22Rv1 (cell line): ENCODE measurements around the gene NAA50.

Experiments used
- H3K27ac ChIP-seq: fragments of 450-650 bp; 2 replicates; pipeline ENCODE4 v1.5.1; 2017
- CTCF ChIP-seq: fragments of 450-650 bp; IDR thresholded peaks from 2 replicates; pipeline ENCODE4 v1.5.1; 2017; ENCODE audit warnings: mild to moderate bottlenecking
- ZFX ChIP-seq: fragments of 450-650 bp; IDR thresholded peaks from 2 replicates; pipeline ENCODE4 v1.6.1; 2017; ENCODE audit warnings: antibody characterized with exemption, borderline replicate concordance

NAA50 gene

GRCh38 chr3:113698956-113699355 is 47.1 kb downstream of the NAA50 start:
- TF ChIP-seq CTCF, result no peak
- TF ChIP-seq ZFX, result no peak
- H3K27ac ChIP-seq, result no peak overlapping the region

- TF ChIP-seq CTCF (no peak), ZFX (no peak)
- peak overlapping the region; percentile 82 for H3K27ac ChIP-seq
Measured at GRCh38 chr3:113698213-113698742, 47.8 kb downstream of the NAA50 start.

GRCh38 chr3:113697500-113698090 is 48.5 kb downstream of the NAA50 start:
- H3K27ac ChIP-seq, result peak overlapping the region; percentile 82
- TF ChIP-seq CTCF, result no peak
- TF ChIP-seq ZFX, result no peak

GRCh38 chr3:113696658-113697499 is 49.2 kb downstream of the NAA50 start:
- no peak for TF ChIP-seq CTCF
- TF ChIP-seq ZFX, result no peak
- H3K27ac ChIP-seq, result peak overlapping the region; percentile 82

GRCh38 chr3:113695786-113696645 is 50.0 kb downstream of the NAA50 start, which contains the start of gene USF3:
USF3 (minus strand) TSS chr3:113696642; CDS start chr3:113674878, 21,764 bp downstream.
- TF ChIP-seq ZFX (no peak), CTCF (no peak)
- H3K27ac ChIP-seq, result peak within 1 kb of the TSS; percentile 82

- TF ChIP-seq CTCF (no peak), ZFX (no peak)
Measured at GRCh38 chr3:113695431-113695785, 50.6 kb downstream of the NAA50 start.

More at GRCh38 chr3:113695431-113695785, 50.6 kb downstream of the NAA50 start:
- peak overlapping the region; percentile 82 for H3K27ac ChIP-seq
